GM19324 (cell line): ENCODE data around the gene BSPH1.
"Not testable (repeated sequence)": the region's sequence is repeated elsewhere in the genome, so short reads cannot be mapped to it uniquely, and the experiment has no call there.

ENCODE experiments used
- ATAC-seq: cut with Tn5 transposase; IDR thresholded peaks from one replicate; pipeline ENCODE4 v1.9.1; 2021; ENCODE audit warnings: mild to moderate bottlenecking, moderate library complexity; ENCODE audit not compliant: unreplicated experiment, low FRiP score

The BSPH1 gene

DNA sequence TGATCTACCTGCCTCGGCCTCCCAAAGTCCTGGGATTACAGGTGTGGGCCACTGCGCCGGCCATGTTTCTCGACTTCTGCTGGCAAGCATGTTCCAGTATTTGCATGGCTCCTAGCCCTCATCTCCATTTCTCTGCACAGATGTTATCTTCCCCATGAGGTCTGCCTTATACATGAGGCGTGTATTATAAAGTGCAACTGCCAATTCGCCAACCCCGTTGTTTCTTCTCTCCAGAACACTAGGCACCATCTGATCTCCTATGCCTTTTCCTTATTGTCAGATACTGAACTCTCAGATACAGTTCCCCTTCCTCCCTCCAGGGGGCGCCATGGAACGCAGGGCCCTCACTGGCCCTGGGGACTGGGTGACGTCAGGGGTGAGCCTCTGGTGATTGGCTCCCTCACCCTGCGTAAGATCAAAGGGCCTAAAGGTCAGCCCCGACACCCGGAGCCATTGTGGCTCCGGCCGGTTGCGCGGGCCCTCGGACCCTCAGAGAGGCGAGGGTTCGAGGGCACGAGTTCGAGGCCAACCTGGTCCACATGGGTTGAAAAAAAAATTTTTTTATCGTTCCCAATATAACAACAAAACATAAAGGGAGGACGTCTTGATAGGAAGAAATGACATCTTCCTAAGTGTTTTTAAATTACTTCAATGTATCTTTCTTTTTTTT, 42.0 kb downstream of the BSPH1 start:
- not testable (repeated sequence) for ATAC-seq

DNA sequence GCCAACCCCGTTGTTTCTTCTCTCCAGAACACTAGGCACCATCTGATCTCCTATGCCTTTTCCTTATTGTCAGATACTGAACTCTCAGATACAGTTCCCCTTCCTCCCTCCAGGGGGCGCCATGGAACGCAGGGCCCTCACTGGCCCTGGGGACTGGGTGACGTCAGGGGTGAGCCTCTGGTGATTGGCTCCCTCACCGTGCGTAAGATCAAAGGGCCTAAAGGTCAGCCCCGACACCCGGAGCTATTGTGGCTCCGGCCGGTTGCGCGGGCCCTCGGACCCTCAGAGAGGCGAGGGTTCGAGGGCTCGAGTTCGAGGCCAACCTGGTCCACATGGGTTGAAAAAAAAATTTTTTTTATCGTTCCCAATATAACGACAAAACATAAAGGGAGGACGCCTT, 63.4 kb downstream of the BSPH1 start:
- ATAC-seq: not testable (repeated sequence)

DNA sequence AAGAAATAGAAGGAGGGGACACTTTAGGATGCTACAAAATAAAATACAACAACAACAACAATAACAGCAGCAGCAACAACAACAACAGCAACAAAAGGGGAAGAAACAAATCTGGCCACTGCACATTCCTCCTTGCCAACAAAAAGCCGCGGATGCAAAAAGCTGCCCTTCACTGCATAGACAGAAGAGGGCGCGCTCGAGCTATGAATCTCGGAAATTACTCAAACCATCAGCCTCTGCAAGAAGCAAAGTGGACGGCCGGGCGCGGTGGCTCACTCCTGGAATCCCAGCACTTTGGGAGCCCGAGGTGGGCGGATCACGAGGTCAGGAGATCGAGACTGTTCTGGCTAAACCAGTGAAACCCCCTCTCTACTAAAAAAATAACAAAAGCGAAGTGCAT, 71.9 kb downstream of the BSPH1 start:
- not testable (repeated sequence) for ATAC-seq
